ENCODE data around the gene C12orf57. TPM values are rescaled to one million over a fixed set of nuclear protein-coding genes. Genes with fewer than 3 reads are reported as not detected.

Gene C12orf57
- total and polyA plus RNA-seq, 9 of the 15 experiments (the other 6 are each of a cell fraction or from before 2014, with no cell fraction given), result 26.7 to 191 (median 107) TPM

GRCh38 chr12:6937481-6938352 is 6.1 kb upstream of the C12orf57 start (continued):
- TF ChIP-seq, protein P1, sequence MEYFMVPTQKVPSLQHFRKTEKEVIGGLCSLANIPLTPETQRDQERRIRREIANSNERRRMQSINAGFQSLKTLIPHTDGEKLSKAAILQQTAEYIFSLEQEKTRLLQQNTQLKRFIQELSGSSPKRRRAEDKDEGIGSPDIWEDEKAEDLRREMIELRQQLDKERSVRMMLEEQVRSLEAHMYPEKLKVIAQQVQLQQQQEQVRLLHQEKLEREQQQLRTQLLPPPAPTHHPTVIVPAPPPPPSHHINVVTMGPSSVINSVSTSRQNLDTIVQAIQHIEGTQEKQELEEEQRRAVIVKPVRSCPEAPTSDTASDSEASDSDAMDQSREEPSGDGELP (CRISPR knock-in tag; IDR thresholded peaks at IDR 0.05; ENCODE audit: borderline replicate concordance), result peak; percentile 85
- TF ChIP-seq, protein P2, sequence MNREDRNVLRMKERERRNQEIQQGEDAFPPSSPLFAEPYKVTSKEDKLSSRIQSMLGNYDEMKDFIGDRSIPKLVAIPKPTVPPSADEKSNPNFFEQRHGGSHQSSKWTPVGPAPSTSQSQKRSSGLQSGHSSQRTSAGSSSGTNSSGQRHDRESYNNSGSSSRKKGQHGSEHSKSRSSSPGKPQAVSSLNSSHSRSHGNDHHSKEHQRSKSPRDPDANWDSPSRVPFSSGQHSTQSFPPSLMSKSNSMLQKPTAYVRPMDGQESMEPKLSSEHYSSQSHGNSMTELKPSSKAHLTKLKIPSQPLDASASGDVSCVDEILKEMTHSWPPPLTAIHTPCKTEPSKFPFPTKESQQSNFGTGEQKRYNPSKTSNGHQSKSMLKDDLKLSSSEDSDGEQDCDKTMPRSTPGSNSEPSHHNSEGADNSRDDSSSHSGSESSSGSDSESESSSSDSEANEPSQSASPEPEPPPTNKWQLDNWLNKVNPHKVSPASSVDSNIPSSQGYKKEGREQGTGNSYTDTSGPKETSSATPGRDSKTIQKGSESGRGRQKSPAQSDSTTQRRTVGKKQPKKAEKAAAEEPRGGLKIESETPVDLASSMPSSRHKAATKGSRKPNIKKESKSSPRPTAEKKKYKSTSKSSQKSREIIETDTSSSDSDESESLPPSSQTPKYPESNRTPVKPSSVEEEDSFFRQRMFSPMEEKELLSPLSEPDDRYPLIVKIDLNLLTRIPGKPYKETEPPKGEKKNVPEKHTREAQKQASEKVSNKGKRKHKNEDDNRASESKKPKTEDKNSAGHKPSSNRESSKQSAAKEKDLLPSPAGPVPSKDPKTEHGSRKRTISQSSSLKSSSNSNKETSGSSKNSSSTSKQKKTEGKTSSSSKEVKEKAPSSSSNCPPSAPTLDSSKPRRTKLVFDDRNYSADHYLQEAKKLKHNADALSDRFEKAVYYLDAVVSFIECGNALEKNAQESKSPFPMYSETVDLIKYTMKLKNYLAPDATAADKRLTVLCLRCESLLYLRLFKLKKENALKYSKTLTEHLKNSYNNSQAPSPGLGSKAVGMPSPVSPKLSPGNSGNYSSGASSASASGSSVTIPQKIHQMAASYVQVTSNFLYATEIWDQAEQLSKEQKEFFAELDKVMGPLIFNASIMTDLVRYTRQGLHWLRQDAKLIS (CRISPR knock-in tag; IDR thresholded peaks at IDR 0.05), result peak; percentile 73; the same call in 1 of the 2 replicates
- peak; percentile 74; the same call in 1 of the 2 replicates for TF ChIP-seq MTA3 (IDR thresholded peaks at IDR 0.05; ENCODE audit: borderline replicate concordance)
- TF ChIP-seq GABPB2 (CRISPR knock-in tag; conservative IDR thresholded peaks at IDR 0.05), result no peak
- TF ChIP-seq POLR2A (conservative IDR thresholded peaks at IDR 0.05), result peak; percentile 81
- peak; percentile 76 for TF ChIP-seq ATF7 (IDR thresholded peaks at IDR 0.05)
- TF ChIP-seq PHTF2 (CRISPR knock-in tag; IDR thresholded peaks at IDR 0.05), result no peak
- no peak for TF ChIP-seq ZC3H8 (IDR thresholded peaks at IDR 0.05)
- TF ChIP-seq, protein P3, sequence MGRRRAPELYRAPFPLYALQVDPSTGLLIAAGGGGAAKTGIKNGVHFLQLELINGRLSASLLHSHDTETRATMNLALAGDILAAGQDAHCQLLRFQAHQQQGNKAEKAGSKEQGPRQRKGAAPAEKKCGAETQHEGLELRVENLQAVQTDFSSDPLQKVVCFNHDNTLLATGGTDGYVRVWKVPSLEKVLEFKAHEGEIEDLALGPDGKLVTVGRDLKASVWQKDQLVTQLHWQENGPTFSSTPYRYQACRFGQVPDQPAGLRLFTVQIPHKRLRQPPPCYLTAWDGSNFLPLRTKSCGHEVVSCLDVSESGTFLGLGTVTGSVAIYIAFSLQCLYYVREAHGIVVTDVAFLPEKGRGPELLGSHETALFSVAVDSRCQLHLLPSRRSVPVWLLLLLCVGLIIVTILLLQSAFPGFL (CRISPR knock-in tag; IDR thresholded peaks at IDR 0.05), result no peak
- TF ChIP-seq ZNF274 (IDR thresholded peaks at IDR 0.05; ENCODE audit: borderline replicate concordance, low read depth, low read length), result no peak
- no peak for TF ChIP-seq MTF1 (CRISPR knock-in tag; IDR thresholded peaks at IDR 0.05; ENCODE audit: borderline replicate concordance)
- TF ChIP-seq ETV5 (CRISPR knock-in tag; IDR thresholded peaks at IDR 0.05; ENCODE audit: low read depth), result 0 out of 2 replicates have a peak, but pooled peaks have one; percentile 27
- TF ChIP-seq ZNF766 (CRISPR knock-in tag; conservative IDR thresholded peaks at IDR 0.05), result peak; percentile 78
- peak; percentile 97 for TF ChIP-seq CREB1 (IDR thresholded peaks at IDR 0.05)
- peak; percentile 97 for TF ChIP-seq CREB1 (CRISPR knock-in tag; IDR thresholded peaks at IDR 0.05)
- TF ChIP-seq CEBPG (CRISPR knock-in tag; IDR thresholded peaks at IDR 0.05), result no peak
- TF ChIP-seq CEBPG (tag; conservative IDR thresholded peaks at IDR 0.05 in 1 of 2, IDR thresholded peaks at IDR 0.05 in 1 of 2), result no peak
- TF ChIP-seq, protein P4, sequence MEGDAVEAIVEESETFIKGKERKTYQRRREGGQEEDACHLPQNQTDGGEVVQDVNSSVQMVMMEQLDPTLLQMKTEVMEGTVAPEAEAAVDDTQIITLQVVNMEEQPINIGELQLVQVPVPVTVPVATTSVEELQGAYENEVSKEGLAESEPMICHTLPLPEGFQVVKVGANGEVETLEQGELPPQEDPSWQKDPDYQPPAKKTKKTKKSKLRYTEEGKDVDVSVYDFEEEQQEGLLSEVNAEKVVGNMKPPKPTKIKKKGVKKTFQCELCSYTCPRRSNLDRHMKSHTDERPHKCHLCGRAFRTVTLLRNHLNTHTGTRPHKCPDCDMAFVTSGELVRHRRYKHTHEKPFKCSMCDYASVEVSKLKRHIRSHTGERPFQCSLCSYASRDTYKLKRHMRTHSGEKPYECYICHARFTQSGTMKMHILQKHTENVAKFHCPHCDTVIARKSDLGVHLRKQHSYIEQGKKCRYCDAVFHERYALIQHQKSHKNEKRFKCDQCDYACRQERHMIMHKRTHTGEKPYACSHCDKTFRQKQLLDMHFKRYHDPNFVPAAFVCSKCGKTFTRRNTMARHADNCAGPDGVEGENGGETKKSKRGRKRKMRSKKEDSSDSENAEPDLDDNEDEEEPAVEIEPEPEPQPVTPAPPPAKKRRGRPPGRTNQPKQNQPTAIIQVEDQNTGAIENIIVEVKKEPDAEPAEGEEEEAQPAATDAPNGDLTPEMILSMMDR (IDR thresholded peaks at IDR 0.05 in 2 of 3, conservative IDR thresholded peaks at IDR 0.05 in 1 of 3; ENCODE audit: insufficient read depth in 2 of 3, low read depth in 1 of 3, low read length in 3 of 3), result peak; percentile 82 to 91 (median 86)
- TF ChIP-seq NCOA4 (IDR thresholded peaks at IDR 0.05; ENCODE audit: partially characterized antibody), result no peak
- TF ChIP-seq HNRNPLL (IDR thresholded peaks at IDR 0.05; ENCODE audit: low read depth, low read length, poor library complexity, severe bottlenecking), result peak; percentile 95
- no peak for TF ChIP-seq LEF1 (IDR thresholded peaks at IDR 0.05)
